Measurements from ENCODE around the gene PDE8B. TPM values are rescaled to one million over a fixed set of nuclear protein-coding genes. Genes with fewer than 3 reads are reported as not detected.

PDE8B gene
- total RNA-seq, 4 donors from 2014 or later, result 13.0 to 54.4 (median 27.3) TPM

DNA sequence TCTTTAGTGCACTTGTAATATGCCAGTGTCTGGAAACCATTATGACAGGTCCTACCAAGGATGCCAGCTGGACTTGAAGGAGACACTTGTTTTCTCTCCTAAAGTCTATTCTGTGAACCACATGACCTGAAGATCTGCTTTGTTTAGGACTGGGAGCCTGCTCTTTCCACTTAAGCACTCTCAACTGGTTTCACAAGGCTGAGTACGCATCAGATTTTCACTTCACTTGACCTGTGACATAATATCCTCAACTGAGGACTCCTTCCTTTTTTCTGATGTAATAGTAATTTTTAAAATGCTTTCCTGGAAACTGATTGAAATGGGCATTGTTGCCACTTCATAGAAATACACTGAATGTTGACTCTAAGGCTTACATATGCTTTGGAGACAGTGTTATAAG is 52.2 kb downstream of the PDE8B start:
- H3K27me3 ChIP-seq, result no peaks in the 10 kb centered on the region
- DNase-seq, result no peak
- no peaks in the 10 kb centered on the region for H3K4me1 ChIP-seq
- no peak overlapping the region for H3K4me3 ChIP-seq
- TF ChIP-seq, protein P1, sequence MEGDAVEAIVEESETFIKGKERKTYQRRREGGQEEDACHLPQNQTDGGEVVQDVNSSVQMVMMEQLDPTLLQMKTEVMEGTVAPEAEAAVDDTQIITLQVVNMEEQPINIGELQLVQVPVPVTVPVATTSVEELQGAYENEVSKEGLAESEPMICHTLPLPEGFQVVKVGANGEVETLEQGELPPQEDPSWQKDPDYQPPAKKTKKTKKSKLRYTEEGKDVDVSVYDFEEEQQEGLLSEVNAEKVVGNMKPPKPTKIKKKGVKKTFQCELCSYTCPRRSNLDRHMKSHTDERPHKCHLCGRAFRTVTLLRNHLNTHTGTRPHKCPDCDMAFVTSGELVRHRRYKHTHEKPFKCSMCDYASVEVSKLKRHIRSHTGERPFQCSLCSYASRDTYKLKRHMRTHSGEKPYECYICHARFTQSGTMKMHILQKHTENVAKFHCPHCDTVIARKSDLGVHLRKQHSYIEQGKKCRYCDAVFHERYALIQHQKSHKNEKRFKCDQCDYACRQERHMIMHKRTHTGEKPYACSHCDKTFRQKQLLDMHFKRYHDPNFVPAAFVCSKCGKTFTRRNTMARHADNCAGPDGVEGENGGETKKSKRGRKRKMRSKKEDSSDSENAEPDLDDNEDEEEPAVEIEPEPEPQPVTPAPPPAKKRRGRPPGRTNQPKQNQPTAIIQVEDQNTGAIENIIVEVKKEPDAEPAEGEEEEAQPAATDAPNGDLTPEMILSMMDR (IDR thresholded peaks at IDR 0.05), result no peak
- no peak for TF ChIP-seq POLR2A (IDR thresholded peaks at IDR 0.05)
- H3K36me3 ChIP-seq, result no peaks in the 10 kb centered on the region
- intact Hi-C loops (cut with DNase I; ENCODE audit: low total_unique reads), result no loop called here
- H3K9me3 ChIP-seq, result no peaks in the 10 kb centered on the region
- no peak overlapping the region for H3K27ac ChIP-seq

DNA sequence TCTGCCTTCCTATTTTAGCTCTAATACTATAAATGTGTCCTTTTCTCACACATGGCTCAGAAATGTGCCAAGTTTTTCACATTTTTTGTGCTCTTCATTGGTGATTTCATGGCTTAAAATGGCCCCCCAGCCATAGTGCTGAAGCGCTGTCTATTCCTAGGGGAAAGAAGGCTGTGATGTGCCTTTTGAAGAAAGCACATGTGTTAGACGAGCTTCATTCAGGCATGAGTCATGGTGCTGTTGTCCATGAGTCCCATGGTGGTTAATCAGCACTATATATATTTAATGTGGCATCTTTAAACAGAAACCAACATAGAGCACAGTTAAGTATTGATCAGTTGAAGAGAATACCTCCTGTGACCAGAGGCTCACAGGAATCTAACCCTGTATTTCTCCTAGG is 55.8 kb downstream of the PDE8B start:
- Histone ChIP-seq H3K27ac (no peak overlapping the region), H3K9me3 (no peaks in the 10 kb centered on the region), H3K4me3 (no peak overlapping the region), H3K36me3 (no peaks in the 10 kb centered on the region), H3K4me1 (no peaks in the 10 kb centered on the region), H3K27me3 (no peaks in the 10 kb centered on the region)
- intact Hi-C loops (cut with DNase I; ENCODE audit: low total_unique reads), result no loop called here
- no peak for TF ChIP-seq POLR2A (IDR thresholded peaks at IDR 0.05)
- TF ChIP-seq, protein P1 (IDR thresholded peaks at IDR 0.05), result no peak
- no peak for DNase-seq

DNA sequence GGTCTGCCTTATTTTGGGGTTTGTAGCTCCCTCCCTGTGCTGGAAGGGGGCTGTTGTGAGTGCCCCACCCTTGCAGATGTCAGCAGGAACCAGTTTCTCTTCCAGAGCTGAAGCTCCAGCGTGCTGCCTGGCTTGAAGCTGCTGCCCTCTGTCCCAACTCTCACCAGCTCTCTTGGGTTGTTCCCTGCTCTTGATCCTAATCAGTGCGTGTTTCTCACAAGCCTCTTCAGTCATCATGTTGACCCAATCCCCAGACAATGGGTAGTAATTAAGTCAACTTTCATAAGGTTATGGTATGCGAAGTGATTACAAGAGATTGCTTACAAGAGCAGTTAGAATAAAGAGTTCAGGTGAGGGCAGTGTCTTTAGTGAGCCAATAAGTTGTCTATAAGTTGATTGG is 57.0 kb downstream of the PDE8B start:
- H3K9me3 ChIP-seq, result no peaks in the 10 kb centered on the region
- no peak for DNase-seq
- H3K27me3 ChIP-seq, result no peaks in the 10 kb centered on the region
- intact Hi-C loops (cut with DNase I; ENCODE audit: low total_unique reads), result no loop called here
- no peak overlapping the region for H3K4me3 ChIP-seq
- no peaks in the 10 kb centered on the region for H3K4me1 ChIP-seq
- no peak for TF ChIP-seq POLR2A (IDR thresholded peaks at IDR 0.05)
- TF ChIP-seq, protein P1 (IDR thresholded peaks at IDR 0.05), result no peak
- H3K36me3 ChIP-seq, result no peaks in the 10 kb centered on the region
- H3K27ac ChIP-seq, result no peak overlapping the region

DNA sequence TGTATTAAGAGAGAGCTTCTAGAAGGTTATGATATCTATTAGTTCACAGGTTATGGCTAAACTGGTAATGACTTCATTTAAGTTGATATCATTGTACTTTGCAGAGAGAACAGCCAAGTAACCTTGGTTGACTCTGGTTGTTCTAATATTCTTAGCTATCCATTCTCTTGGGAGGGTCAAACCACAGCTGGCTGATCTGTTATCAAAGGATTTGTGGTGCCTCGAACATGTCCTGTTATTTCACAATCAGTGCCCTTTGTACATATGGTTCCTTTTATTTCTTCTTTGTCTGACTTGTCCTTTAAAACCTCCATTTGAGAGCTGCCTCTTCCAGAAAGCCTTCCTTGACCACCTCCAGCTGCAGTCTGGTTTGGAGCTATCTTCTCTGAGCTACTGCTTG is 61.7 kb downstream of the PDE8B start:
- H3K27ac ChIP-seq, result no peak overlapping the region
- H3K36me3 ChIP-seq, result no peaks in the 10 kb centered on the region
- no peaks in the 10 kb centered on the region for H3K4me1 ChIP-seq
- H3K4me3 ChIP-seq, result no peak overlapping the region
- intact Hi-C loops (cut with DNase I; ENCODE audit: low total_unique reads), result no loop called here
- no peaks in the 10 kb centered on the region for H3K27me3 ChIP-seq
- DNase-seq, result no peak
- TF ChIP-seq POLR2A (IDR thresholded peaks at IDR 0.05), result no peak
- TF ChIP-seq, protein P1 (IDR thresholded peaks at IDR 0.05), result no peak
- no peaks in the 10 kb centered on the region for H3K9me3 ChIP-seq

DNA sequence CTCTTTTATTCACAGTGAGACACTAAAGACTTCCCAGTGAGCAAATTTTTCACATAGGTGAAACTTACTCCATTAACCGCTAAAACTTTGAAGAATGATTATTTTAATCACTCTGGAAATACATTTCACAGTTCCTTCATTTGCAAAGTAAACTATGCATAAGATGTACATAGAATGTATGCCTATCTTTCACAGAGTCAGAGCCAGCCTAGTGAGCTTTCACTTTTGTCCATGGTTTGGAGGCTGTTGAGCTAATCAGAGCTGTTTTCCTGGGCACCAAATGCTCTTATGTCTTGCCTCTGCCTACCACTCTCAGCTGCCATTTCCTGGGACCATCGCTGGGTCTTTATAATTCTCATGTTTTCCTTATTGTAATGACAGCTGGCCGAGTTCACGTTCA is 67.3 kb downstream of the PDE8B start:
- Histone ChIP-seq H3K27ac (no peak overlapping the region), H3K27me3 (no peaks in the 10 kb centered on the region), H3K36me3 (no peaks in the 10 kb centered on the region), H3K4me1 (no peaks in the 10 kb centered on the region), H3K4me3 (no peak overlapping the region), H3K9me3 (no peaks in the 10 kb centered on the region)
- TF ChIP-seq, protein P1 (IDR thresholded peaks at IDR 0.05), result no peak
- no peak for TF ChIP-seq POLR2A (IDR thresholded peaks at IDR 0.05)
- intact Hi-C loops (cut with DNase I; ENCODE audit: low total_unique reads), result no loop called here
- no peak for DNase-seq
